ENCODE measurements around the gene ETS1.
A peak's percentile ranks its signal among the peaks of the same experiment; 100 is the strongest.

Gene ETS1

DNA sequence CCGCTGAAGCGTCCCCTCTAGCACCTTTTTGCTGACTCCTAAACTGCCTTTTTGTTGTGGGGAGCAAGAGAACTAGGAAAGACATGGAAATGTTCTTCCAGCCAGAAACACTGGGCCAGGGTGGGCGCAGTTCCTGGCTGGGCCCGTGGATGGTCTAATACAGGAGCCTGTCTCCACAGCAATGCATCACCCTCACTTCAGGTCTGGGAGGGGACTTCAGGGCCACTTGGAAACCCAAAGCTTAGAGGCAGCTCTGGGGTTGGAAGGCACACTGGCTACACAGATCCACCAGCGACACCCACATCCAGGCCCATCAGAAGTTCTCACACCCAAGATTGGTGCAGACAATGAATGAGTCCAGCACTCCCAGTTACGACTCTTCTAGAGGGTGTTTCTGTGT, 120.3 kb downstream of the ETS1 start:
- Histone ChIP-seq H3K9me3 (ENCODE audit: insufficient read depth, low read length, severe bottlenecking) (no peaks in the 10 kb centered on the region), H2AFZ (ENCODE audit: low read depth, low read length) (no peak overlapping the region), H4K20me1 (ENCODE audit: insufficient read depth, low read length) (peaks cover 15% of the 10 kb centered on the region; the same call in 1 of the 2 replicates), H3K4me1 (ENCODE audit: insufficient read depth, low read length) (peaks cover 20% of the 10 kb centered on the region), H3K79me2 (ENCODE audit: insufficient read depth, low read length) (peaks cover 58% of the 10 kb centered on the region), H3K27ac (ENCODE audit: low read length) (no peak overlapping the region; the same call in 1 of the 2 replicates), H3K4me3 (ENCODE audit: low read depth in 1 of 2, low read length in 2 of 2) (no peak overlapping the region), H3K4me2 (ENCODE audit: insufficient read depth, low read length) (no peak overlapping the region), H3K9ac (ENCODE audit: low read depth, low read length) (no peak overlapping the region), H3K36me3 (ENCODE audit: insufficient read depth, low read length) (peaks cover 89% of the 10 kb centered on the region), H3K27me3 (ENCODE audit: insufficient read depth, low read length, poor library complexity) (no peaks in the 10 kb centered on the region)
- TF ChIP-seq EZH2 (IDR thresholded peaks at IDR 0.05; ENCODE audit: borderline replicate concordance, low read depth, low read length, severe bottlenecking) = no peak
- TF ChIP-seq, protein P1, sequence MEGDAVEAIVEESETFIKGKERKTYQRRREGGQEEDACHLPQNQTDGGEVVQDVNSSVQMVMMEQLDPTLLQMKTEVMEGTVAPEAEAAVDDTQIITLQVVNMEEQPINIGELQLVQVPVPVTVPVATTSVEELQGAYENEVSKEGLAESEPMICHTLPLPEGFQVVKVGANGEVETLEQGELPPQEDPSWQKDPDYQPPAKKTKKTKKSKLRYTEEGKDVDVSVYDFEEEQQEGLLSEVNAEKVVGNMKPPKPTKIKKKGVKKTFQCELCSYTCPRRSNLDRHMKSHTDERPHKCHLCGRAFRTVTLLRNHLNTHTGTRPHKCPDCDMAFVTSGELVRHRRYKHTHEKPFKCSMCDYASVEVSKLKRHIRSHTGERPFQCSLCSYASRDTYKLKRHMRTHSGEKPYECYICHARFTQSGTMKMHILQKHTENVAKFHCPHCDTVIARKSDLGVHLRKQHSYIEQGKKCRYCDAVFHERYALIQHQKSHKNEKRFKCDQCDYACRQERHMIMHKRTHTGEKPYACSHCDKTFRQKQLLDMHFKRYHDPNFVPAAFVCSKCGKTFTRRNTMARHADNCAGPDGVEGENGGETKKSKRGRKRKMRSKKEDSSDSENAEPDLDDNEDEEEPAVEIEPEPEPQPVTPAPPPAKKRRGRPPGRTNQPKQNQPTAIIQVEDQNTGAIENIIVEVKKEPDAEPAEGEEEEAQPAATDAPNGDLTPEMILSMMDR (IDR thresholded peaks at IDR 0.05; ENCODE audit: borderline replicate concordance, extremely low read depth, low read length, poor library complexity, severe bottlenecking) = no peak
- DNase-seq (no peak), ATAC-seq (ENCODE audit: insufficient read depth, low read depth) (no peak)

DNA sequence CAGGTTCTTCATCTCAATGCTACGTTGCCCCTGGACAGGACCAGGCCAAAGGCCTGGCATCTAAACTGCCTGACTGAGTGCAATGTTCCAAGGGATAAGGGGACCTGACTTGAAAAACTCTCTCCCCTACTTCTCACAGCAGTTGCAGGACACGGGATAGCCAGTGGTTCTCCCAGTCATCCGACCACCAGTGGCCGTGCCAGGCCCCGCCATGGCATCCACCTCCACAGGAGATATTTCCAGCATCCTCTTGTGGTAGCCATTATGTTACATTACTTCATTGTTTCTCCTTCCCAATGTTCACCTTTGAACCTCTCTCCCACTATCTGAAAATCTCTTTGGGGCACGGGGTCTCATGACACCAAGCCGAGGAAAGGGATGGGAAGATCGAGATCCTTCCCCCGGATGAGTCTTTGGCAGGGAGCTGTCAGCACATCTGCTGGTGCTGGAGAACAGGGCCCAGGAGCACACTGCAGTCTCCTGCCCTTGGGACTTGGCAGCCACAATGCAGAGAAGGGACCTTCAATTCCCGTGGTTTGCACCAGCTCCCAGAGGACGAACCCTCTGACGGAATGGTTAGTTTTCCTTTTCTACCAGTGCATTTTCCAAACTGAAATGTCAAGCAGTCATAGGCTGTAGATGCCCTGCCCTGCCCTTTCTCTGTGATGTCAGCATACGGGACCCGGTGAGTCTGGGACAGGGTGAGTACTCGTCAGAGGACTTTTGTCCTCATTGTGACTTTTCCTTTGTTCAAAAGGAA, 121.2 kb downstream of the ETS1 start:
- Histone ChIP-seq H2AFZ (ENCODE audit: low read depth, low read length) (no peak overlapping the region), H3K27me3 (ENCODE audit: insufficient read depth, low read length, poor library complexity) (no peaks in the 10 kb centered on the region), H3K4me1 (ENCODE audit: insufficient read depth, low read length) (peaks cover 11% of the 10 kb centered on the region), H3K9me3 (ENCODE audit: insufficient read depth, low read length, severe bottlenecking) (no peaks in the 10 kb centered on the region), H3K4me3 (ENCODE audit: low read depth in 1 of 2, low read length in 2 of 2) (no peak overlapping the region), H3K79me2 (ENCODE audit: insufficient read depth, low read length) (peaks cover 58% of the 10 kb centered on the region), H3K9ac (ENCODE audit: low read depth, low read length) (no peak overlapping the region), H3K36me3 (ENCODE audit: insufficient read depth, low read length) (peaks cover 96% of the 10 kb centered on the region), H3K4me2 (ENCODE audit: insufficient read depth, low read length) (no peak overlapping the region), H3K27ac (ENCODE audit: low read length) (peak overlapping the region; percentile 47; the same call in 1 of the 2 replicates), H4K20me1 (ENCODE audit: insufficient read depth, low read length) (peaks cover 15% of the 10 kb centered on the region; the same call in 1 of the 2 replicates)
- DNase-seq (no peak), ATAC-seq (ENCODE audit: insufficient read depth, low read depth) (no peak)
- TF ChIP-seq, protein P1 (IDR thresholded peaks at IDR 0.05; ENCODE audit: borderline replicate concordance, extremely low read depth, low read length, poor library complexity, severe bottlenecking) = no peak
- no peak for TF ChIP-seq EZH2 (IDR thresholded peaks at IDR 0.05; ENCODE audit: borderline replicate concordance, low read depth, low read length, severe bottlenecking)

DNA sequence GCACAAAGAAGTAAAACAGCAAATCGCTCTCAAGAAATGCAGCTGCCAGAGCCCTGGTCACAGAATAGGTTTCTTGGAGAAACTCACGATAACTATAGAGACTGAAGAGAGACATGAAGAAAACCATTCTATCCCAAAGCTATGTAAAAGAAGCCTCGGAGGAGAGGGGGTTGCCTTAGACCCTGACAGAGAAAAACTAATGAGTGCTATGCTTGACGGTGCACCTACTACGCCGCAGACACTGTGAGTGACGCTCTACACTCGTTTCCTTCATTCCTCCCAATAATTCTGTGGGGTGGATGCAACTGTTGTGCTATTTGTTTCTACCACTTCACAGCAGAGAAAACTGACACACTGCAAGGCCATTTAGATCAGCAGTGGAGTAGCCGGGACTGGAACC, 121.8 kb downstream of the ETS1 start:
- peaks cover 53% of the 10 kb centered on the region for H3K79me2 ChIP-seq (ENCODE audit: insufficient read depth, low read length)
- no peak for DNase-seq
- H2AFZ ChIP-seq (ENCODE audit: low read depth, low read length) = no peak overlapping the region
- H3K4me3 ChIP-seq (ENCODE audit: low read depth in 1 of 2, low read length in 2 of 2) = no peak overlapping the region
- peaks cover 97% of the 10 kb centered on the region for H3K36me3 ChIP-seq (ENCODE audit: insufficient read depth, low read length)
- H3K4me1 ChIP-seq (ENCODE audit: insufficient read depth, low read length) = peaks cover 5% of the 10 kb centered on the region; the same call in 1 of the 2 replicates
- TF ChIP-seq, protein P1 (IDR thresholded peaks at IDR 0.05; ENCODE audit: borderline replicate concordance, extremely low read depth, low read length, poor library complexity, severe bottlenecking) = no peak
- no peak for TF ChIP-seq EZH2 (IDR thresholded peaks at IDR 0.05; ENCODE audit: borderline replicate concordance, low read depth, low read length, severe bottlenecking)
- ATAC-seq (ENCODE audit: insufficient read depth, low read depth) = no peak
- H3K9me3 ChIP-seq (ENCODE audit: insufficient read depth, low read length, severe bottlenecking) = no peaks in the 10 kb centered on the region
- H3K27me3 ChIP-seq (ENCODE audit: insufficient read depth, low read length, poor library complexity) = no peaks in the 10 kb centered on the region
- peak overlapping the region; percentile 47 for H3K27ac ChIP-seq (ENCODE audit: low read length)
- no peak overlapping the region for H3K4me2 ChIP-seq (ENCODE audit: insufficient read depth, low read length)
- H3K9ac ChIP-seq (ENCODE audit: low read depth, low read length) = no peak overlapping the region
- H4K20me1 ChIP-seq (ENCODE audit: insufficient read depth, low read length) = peaks cover 15% of the 10 kb centered on the region; the same call in 1 of the 2 replicates

All from DND-41 (cell line).